H1 (cell line): ENCODE data around the gene CD300LF. TPM values are rescaled to one million over a fixed set of nuclear protein-coding genes. Genes with fewer than 3 reads are reported as not detected.

Experiments
- SP4 ChIP-seq: IDR thresholded peaks from 2 replicates; pipeline ENCODE4 v1.6.1; 2012; ENCODE audit warnings: low read length, inconsistent platforms
- polyA plus RNA-seq, 7 experiments: library from polyadenylated mRNA; depleted of rRNA in 3 of 7; stranded (reverse) in 5 of 7; unstranded in 2 of 7; fragments of >200 nt in 5 of 7; fragments of 200-250 nt in 2 of 7; gene quantifications; 1 replicate in 5 of 7; 2 replicates in 1 of 7; 4 replicates in 1 of 7; pipeline versions ENCODE4 v1.2.1 to v1.2.3, GENCODE V29; 2011 to 2013; ENCODE audit warnings: missing spikeins in 2 of 7, mixed read lengths in 2 of 7
- total RNA-seq: library from RNA; stranded (reverse); fragmentation: NEBNext Ultra II Directional; extraction: Animal tissue kit (Norgen Biotek cat#: 25700); gene quantifications from 2 replicates; pipeline ENCODE4 v1.2.1, GENCODE V29; 2021

The CD300LF gene
- total and polyA plus RNA-seq, 2 of the 8 experiments (the other 6 are each of a cell fraction or from before 2014, with no cell fraction given): not detected

DNA sequence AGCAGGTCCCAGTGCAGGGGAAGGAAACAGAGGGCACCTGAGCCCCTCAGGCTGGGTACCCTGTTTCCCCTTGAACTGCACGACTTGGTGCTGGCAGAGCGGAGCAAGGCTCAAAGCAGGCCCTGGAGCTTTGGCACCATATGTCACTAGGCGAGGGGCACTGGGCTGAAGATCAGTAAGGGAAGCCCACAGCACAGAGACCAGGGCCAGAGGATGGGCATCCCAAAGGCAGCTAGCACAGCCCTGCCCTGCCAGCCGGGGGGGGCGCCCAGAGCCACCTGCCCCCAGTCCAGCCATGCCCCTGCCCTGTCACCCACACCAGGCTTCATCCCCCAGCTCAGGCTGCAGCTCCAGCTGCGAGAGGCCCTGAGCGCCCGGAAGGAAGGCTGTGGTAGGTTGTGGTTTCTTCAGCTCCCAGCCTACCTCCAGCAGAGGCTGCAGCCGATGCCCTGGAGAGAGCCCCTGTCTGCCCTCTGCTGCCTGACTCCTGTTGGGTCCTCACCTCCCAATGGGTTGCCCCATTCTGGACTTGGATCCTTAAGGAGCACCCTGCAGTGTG lies 46.6 kb upstream of the CD300LF start (continued):
- no peak for TF ChIP-seq SP4
